Measurements from ENCODE around the gene TCAIM.
A peak's percentile ranks its signal among the peaks of the same experiment; 100 is the strongest.

Gene TCAIM

DNA sequence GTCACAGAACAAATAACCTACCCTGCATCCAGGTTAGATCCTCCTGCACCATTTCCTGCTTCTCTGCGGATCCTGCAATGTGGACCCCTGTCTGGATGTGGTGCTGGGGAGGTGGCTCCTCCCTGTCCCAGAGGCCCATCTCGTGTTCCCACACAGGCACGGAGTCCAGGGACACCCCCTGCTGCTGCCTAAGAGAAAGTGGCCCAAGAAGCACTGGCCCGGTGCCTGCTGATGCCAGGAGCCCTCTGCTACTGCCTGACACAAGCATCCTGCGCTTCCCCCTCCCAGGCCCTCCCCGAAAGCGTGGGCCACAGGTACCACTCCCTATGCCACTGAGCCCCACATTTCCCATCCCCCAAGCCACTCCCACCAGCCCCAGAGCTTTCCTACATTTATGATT, 90.3 kb downstream of the TCAIM start:
- H3K4me3 ChIP-seq (ENCODE audit: low read depth, low read length), result no peak overlapping the region
- no peaks in the 10 kb centered on the region for H3K27me3 ChIP-seq (ENCODE audit: insufficient read depth, low read length)
- no peaks in the 10 kb centered on the region for H3K36me3 ChIP-seq (ENCODE audit: insufficient read depth, low read length)
- H2AFZ ChIP-seq (ENCODE audit: low read length, unreplicated experiment), result no peak overlapping the region
- no peak overlapping the region for H3K27ac ChIP-seq (ENCODE audit: low read depth, low read length)
- H3K79me2 ChIP-seq (ENCODE audit: control insufficient read depth, insufficient read depth, low read length, unreplicated experiment), result no peaks in the 10 kb centered on the region
- H3K4me1 ChIP-seq (ENCODE audit: control insufficient read depth, insufficient read depth, low read length, unreplicated experiment), result no peaks in the 10 kb centered on the region

DNA sequence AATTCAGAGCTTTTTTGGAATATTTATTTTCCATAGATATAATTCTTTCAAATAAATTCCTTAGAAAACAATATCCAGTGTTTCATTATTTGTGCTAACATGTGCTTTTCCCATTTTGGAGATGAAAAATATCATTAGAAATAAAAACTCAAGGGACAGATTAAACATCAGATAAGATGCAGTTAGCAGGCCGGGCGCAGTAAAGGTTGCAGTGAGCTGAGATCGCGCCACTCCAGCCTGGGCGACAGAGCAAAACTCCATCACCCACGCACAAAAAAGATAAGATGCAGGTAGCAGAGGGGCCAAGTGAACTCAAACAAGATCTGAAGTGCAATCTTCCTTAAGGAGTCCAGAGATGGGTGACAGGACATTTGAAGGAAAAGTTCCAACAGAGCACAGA, 90.9 kb downstream of the TCAIM start:
- H3K79me2 ChIP-seq (ENCODE audit: control insufficient read depth, insufficient read depth, low read length, unreplicated experiment), result no peaks in the 10 kb centered on the region
- H3K4me1 ChIP-seq (ENCODE audit: control insufficient read depth, insufficient read depth, low read length, unreplicated experiment), result no peaks in the 10 kb centered on the region
- H2AFZ ChIP-seq (ENCODE audit: low read length, unreplicated experiment), result no peak overlapping the region
- H3K27me3 ChIP-seq (ENCODE audit: insufficient read depth, low read length), result no peaks in the 10 kb centered on the region
- no peak overlapping the region for H3K4me3 ChIP-seq (ENCODE audit: low read depth, low read length)
- no peak overlapping the region for H3K27ac ChIP-seq (ENCODE audit: low read depth, low read length)
- H3K36me3 ChIP-seq (ENCODE audit: insufficient read depth, low read length), result no peaks in the 10 kb centered on the region

DNA sequence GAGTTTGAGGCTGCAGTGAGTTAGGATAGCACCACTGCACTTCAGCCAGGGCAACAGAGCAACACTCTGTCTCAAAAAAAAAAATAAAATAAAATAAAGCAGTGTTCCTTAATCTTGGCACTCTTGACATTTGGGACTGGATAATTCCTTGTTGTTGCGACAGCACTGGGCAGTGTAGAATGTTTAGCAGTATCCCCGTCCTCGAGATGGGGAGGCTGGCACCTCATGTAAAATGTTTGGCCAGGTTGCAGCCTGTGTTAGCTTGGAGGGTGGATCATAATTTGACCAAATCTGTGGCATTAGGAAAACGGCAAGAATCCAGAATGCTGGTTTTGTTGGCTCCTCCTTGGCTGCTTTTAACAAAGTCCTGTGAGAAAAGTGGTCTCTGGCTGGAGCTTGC, 91.9 kb downstream of the TCAIM start:
- no peaks in the 10 kb centered on the region for H3K36me3 ChIP-seq (ENCODE audit: insufficient read depth, low read length)
- no peaks in the 10 kb centered on the region for H3K27me3 ChIP-seq (ENCODE audit: insufficient read depth, low read length)

DNA sequence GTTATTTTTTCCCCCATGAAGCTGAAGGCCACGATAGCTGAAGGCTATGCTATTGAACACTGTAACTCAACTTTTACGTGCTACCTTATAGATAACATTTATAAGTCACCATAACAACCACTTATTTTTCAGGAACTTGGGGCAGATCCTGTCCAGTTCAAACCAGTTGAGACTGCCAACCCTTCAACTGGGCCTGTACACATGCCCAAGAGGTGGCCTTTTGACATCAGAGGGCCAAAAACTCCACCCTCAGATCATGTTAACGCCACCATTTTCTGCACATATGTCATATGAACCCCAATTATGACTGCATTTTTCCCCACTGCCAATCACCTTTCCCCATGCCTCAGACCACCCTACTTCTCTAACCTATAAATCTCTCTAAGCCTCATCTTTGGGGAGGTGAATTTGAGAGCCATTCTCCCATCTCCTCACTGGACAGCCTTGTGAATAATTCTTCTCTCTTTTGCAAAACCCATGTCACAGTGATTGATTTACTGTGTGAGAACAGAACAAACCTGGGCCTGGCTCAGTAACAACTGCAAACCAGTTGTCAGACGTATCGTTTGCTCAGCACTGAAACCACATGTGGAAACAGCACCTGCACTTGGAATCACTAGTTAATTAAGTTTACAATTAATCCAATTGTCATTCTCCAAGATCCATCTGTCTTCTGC, 96.4 kb downstream of the TCAIM start:
- Histone ChIP-seq H3K4me1 (ENCODE audit: control insufficient read depth, insufficient read depth, low read length, unreplicated experiment) (peaks cover 10% of the 10 kb centered on the region), H3K4me3 (ENCODE audit: low read depth, low read length) (no peak overlapping the region), H3K79me2 (ENCODE audit: control insufficient read depth, insufficient read depth, low read length, unreplicated experiment) (no peaks in the 10 kb centered on the region), H2AFZ (ENCODE audit: low read length, unreplicated experiment) (no peak overlapping the region), H3K27me3 (ENCODE audit: insufficient read depth, low read length) (no peaks in the 10 kb centered on the region), H3K36me3 (ENCODE audit: insufficient read depth, low read length) (no peaks in the 10 kb centered on the region), H3K27ac (ENCODE audit: low read depth, low read length) (no peak overlapping the region)

More for the DNA sequence above, 91.9 kb downstream of the TCAIM start:
- Histone ChIP-seq H3K4me1 (ENCODE audit: control insufficient read depth, insufficient read depth, low read length, unreplicated experiment) (no peaks in the 10 kb centered on the region), H3K79me2 (ENCODE audit: control insufficient read depth, insufficient read depth, low read length, unreplicated experiment) (no peaks in the 10 kb centered on the region), H2AFZ (ENCODE audit: low read length, unreplicated experiment) (no peak overlapping the region), H3K27ac (ENCODE audit: low read depth, low read length) (no peak overlapping the region), H3K4me3 (ENCODE audit: low read depth, low read length) (no peak overlapping the region)

DNA sequence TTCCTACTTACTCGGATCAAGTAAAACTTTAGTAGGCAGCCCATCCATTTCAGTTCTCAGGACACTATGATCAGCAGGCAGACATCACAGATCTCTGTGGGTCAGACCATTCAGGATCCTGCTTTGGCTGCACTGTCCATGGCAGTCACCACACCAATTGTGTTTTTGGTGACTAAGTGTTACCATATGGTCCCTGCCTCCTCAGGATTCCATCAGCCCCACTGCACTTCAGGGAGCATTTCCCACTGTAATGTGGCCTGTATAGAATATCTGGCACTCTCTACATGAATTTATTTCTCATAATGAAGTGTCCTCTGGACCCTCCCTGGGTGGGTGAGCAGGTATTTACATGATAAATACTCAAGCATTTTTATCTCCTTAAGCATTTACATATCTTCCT, 97.6 kb downstream of the TCAIM start:
- Histone ChIP-seq H3K27me3 (ENCODE audit: insufficient read depth, low read length) (no peaks in the 10 kb centered on the region), H2AFZ (ENCODE audit: low read length, unreplicated experiment) (no peak overlapping the region), H3K27ac (ENCODE audit: low read depth, low read length) (no peak overlapping the region), H3K4me3 (ENCODE audit: low read depth, low read length) (no peak overlapping the region), H3K36me3 (ENCODE audit: insufficient read depth, low read length) (no peaks in the 10 kb centered on the region), H3K4me1 (ENCODE audit: control insufficient read depth, insufficient read depth, low read length, unreplicated experiment) (peaks cover 18% of the 10 kb centered on the region), H3K79me2 (ENCODE audit: control insufficient read depth, insufficient read depth, low read length, unreplicated experiment) (no peaks in the 10 kb centered on the region)

DNA sequence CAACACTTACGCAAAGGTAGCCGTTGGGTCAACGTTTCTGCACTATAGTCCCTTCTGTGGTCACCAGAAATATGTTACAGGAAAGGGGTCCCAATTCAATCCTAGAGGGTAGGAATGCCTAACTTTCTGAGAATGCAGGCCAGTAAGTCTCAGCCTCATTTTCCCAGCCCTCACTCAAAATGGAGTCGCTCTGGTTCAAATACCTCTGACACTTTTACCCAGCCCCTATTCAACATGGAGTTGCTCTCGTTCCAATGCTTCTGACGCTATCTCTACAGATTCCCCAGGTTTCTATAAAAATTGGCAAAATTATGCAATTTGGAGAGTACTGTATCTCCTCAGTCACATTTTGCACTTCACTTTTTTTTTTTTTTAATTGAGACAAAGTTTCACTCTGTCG, 99.2 kb downstream of the TCAIM start:
- Histone ChIP-seq H3K4me3 (ENCODE audit: low read depth, low read length) (no peak overlapping the region), H3K27ac (ENCODE audit: low read depth, low read length) (no peak overlapping the region), H2AFZ (ENCODE audit: low read length, unreplicated experiment) (no peak overlapping the region), H3K4me1 (ENCODE audit: control insufficient read depth, insufficient read depth, low read length, unreplicated experiment) (peaks cover 20% of the 10 kb centered on the region), H3K79me2 (ENCODE audit: control insufficient read depth, insufficient read depth, low read length, unreplicated experiment) (no peaks in the 10 kb centered on the region), H3K27me3 (ENCODE audit: insufficient read depth, low read length) (no peaks in the 10 kb centered on the region), H3K36me3 (ENCODE audit: insufficient read depth, low read length) (peaks cover 4% of the 10 kb centered on the region; the same call in 1 of the 2 replicates)

DNA sequence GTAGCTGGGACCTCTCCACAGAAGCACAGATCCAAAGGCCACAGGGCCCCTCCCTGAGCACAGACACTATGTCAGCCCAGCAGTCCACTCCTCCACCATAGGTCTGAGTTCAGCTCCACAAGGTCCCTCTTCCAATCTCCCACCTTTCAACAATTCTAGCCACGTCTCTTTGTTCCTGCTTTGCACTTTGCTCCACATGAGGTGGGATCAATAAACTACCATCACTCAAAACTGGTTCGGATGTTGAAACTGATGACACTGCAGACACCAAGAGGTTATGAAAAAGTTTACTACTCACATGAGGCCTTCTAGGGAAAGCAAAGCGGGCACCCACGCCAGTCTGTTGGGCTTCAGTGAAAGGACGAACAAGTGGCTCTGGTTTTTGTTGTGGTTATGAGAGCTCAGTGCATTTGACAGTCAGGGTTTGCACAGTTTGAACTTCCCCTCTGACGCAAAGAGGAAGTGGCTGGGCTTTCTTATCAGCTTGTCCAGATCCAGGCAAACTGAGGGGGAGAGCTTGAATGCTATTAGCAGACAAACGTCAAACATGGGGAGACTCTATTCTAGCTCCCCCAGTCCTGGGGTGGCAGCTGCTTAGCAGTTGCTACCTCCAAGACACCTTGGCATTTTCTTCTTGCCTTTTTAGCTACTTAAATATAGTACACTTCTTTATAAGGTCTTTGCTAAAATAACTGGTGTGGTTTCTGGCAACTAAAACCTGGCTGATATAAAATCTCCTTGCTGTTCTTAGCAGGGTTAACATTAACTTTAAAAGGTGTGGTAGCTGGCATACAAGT, 101.1 kb downstream of the TCAIM start:
- Histone ChIP-seq H3K4me1 (ENCODE audit: control insufficient read depth, insufficient read depth, low read length, unreplicated experiment) (peaks cover 20% of the 10 kb centered on the region), H2AFZ (ENCODE audit: low read length, unreplicated experiment) (peak overlapping the region; percentile 39), H3K27me3 (ENCODE audit: insufficient read depth, low read length) (no peaks in the 10 kb centered on the region), H3K79me2 (ENCODE audit: control insufficient read depth, insufficient read depth, low read length, unreplicated experiment) (no peaks in the 10 kb centered on the region), H3K27ac (ENCODE audit: low read depth, low read length) (peak overlapping the region; percentile 97), H3K36me3 (ENCODE audit: insufficient read depth, low read length) (peaks cover 6% of the 10 kb centered on the region), H3K4me3 (ENCODE audit: low read depth, low read length) (peak overlapping the region; percentile 57)

DNA sequence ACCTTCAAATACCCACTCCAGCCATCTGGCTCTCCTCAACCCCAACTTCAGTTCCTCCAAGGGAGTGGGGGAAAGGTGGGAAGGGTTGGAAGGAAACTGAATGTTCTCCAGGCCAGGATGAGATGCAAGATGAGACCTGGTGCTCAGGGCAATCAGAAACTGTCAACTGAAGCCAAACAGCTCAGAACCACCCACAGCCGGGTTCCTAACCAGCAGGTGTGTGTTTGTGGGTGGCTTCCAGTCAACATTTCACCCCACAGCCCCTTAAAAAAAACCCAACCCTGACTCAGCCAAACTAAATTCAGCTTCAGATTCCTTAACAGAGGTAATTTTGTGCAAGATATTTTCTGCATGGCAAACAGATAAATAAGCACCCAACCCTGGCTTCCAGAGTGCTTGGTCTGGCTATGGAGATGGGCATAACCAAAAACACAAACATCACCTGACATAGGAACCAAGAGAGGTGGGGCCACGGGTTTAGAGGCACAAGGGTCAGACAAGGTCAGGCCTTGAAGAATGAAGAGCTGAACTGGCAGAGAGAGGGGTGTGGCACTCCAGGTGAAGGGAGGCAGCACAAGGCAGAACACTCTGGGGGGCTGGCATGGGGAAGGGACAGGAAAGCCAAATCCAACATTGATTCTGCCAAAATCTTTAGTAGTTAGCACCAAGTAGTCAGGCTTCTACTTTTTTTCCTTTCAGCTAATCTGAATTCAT, 104.2 kb downstream of the TCAIM start:
- H3K27ac ChIP-seq (ENCODE audit: low read depth, low read length), result no peak overlapping the region
- no peaks in the 10 kb centered on the region for H3K79me2 ChIP-seq (ENCODE audit: control insufficient read depth, insufficient read depth, low read length, unreplicated experiment)
- no peak overlapping the region for H2AFZ ChIP-seq (ENCODE audit: low read length, unreplicated experiment)
- H3K27me3 ChIP-seq (ENCODE audit: insufficient read depth, low read length), result no peaks in the 10 kb centered on the region
- peaks cover 20% of the 10 kb centered on the region for H3K4me1 ChIP-seq (ENCODE audit: control insufficient read depth, insufficient read depth, low read length, unreplicated experiment)
- no peak overlapping the region for H3K4me3 ChIP-seq (ENCODE audit: low read depth, low read length)
- H3K36me3 ChIP-seq (ENCODE audit: insufficient read depth, low read length), result peaks cover 31% of the 10 kb centered on the region

DNA sequence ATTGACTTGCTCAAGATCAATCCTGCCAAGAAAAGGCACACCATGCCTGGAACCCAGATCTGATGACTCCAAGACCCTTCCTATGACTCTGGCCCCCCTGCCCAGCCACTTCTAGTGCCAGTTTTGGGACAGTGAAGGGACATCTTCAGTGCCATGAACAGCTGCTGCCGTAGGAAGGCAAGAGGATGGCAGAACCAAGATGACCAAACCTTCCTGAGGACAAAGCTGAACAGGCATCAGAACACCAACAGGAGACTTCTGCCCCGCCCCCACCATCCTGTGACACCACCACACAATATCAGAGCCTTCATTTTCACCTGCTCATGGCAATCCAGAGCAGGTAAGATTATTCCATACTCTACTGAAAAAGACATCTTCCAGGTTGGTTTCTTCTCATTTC, 105.9 kb downstream of the TCAIM start:
- Histone ChIP-seq H3K36me3 (ENCODE audit: insufficient read depth, low read length) (peaks cover 48% of the 10 kb centered on the region), H2AFZ (ENCODE audit: low read length, unreplicated experiment) (no peak overlapping the region), H3K27ac (ENCODE audit: low read depth, low read length) (no peak overlapping the region), H3K27me3 (ENCODE audit: insufficient read depth, low read length) (no peaks in the 10 kb centered on the region), H3K4me1 (ENCODE audit: control insufficient read depth, insufficient read depth, low read length, unreplicated experiment) (peaks cover 15% of the 10 kb centered on the region), H3K4me3 (ENCODE audit: low read depth, low read length) (no peak overlapping the region), H3K79me2 (ENCODE audit: control insufficient read depth, insufficient read depth, low read length, unreplicated experiment) (no peaks in the 10 kb centered on the region)

DNA sequence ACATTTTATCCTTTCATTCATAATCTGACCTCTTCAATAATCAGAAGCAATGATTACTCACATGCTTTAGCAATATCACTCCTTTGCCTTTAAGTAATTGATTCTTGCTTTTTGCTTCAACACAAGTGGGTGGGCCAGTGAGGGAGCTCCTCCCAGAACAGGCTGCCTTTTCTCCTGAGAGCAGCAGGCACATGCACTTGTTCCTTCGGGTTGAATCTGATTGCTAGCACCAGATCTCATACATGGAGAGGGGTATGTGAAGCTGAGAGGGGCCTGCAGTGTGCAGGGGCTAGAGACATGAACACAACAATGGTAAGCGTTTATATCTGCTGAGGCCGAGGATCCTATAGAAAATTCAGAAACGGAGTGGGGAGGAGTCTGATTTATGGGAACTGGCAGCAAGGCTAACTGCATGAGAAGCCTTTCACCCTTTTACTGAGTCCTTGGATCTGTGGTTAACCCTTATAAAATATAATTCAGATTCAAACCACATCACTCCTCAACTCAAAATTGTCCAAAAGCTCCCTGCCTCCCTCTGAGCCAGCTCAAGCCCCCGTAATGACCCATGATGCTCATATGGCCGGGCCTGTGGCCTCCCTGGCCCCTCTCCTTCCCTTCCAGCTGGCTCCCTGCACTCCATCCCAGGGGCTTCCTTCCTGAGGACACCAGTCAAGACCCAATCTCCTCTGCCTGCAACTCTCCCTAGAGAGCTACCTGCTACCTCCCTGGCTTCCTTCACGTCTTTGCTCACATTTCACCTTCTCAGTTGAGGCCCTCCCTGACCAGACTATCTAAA, 106.5 kb downstream of the TCAIM start:
- H3K27me3 ChIP-seq (ENCODE audit: insufficient read depth, low read length), result no peaks in the 10 kb centered on the region
- H3K4me1 ChIP-seq (ENCODE audit: control insufficient read depth, insufficient read depth, low read length, unreplicated experiment), result peaks cover 9% of the 10 kb centered on the region
- no peak overlapping the region for H3K4me3 ChIP-seq (ENCODE audit: low read depth, low read length)
- H3K36me3 ChIP-seq (ENCODE audit: insufficient read depth, low read length), result peaks cover 55% of the 10 kb centered on the region
- no peaks in the 10 kb centered on the region for H3K79me2 ChIP-seq (ENCODE audit: control insufficient read depth, insufficient read depth, low read length, unreplicated experiment)
- no peak overlapping the region for H3K27ac ChIP-seq (ENCODE audit: low read depth, low read length)
- no peak overlapping the region for H2AFZ ChIP-seq (ENCODE audit: low read length, unreplicated experiment)

All from ACC112 (cell line).